ENCODE data around the gene SLC38A3. TPM values are rescaled to one million over a fixed set of nuclear protein-coding genes. Genes with fewer than 3 reads are reported as not detected.
A peak's percentile ranks its signal among the peaks of the same experiment; 100 is the strongest.

Gene SLC38A3
- total and polyA plus RNA-seq, 2 of the 8 experiments (the other 6 are each of a cell fraction or from before 2014, with no cell fraction given) = 1.2 to 3.7 TPM

DNA sequence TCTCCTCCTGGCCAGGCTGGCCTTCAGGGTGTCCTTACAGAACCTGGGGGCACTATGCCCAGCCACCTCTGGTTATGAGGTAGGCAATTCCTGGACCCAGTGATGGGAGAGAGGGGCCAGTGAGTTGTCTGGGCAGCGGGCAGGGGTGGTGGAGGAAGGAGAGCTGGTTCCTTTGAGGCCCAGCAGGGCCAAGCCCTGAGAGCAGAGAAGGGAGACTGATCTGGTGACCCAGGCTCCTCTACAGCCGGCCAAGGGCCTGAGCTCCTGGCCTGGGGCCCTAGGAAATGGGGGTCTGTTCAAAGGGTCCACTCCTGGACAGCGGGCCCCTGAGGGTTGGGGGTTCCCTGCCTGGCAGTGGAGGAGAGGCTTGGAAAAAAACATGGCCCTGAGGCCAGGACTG lies 7.9 kb downstream of the SLC38A3 start:
- no peak overlapping the region for H3K56ac ChIP-seq (replicated peaks; ENCODE audit: insufficient read length, low read depth, low read length)
- H3K14ac ChIP-seq (ENCODE audit: insufficient read length) = no peak overlapping the region
- no peaks in the 10 kb centered on the region for H3K23me2 ChIP-seq (ENCODE audit: low read depth, low read length)
- no peak overlapping the region for H4K5ac ChIP-seq (ENCODE audit: insufficient read length, low read depth, low read length)
- no peak for TF ChIP-seq CBX8 (IDR thresholded peaks at IDR 0.05; ENCODE audit: borderline replicate concordance, low read depth, low read length)
- no peak for TF ChIP-seq HDAC2 (IDR thresholded peaks at IDR 0.05; ENCODE audit: borderline replicate concordance in 1 of 2, low read depth in 2 of 2, low read length in 2 of 2)
- TF ChIP-seq RAD21 (IDR thresholded peaks at IDR 0.05 in 1 of 2, conservative IDR thresholded peaks at IDR 0.05 in 1 of 2; ENCODE audit: low read depth in 2 of 2, low read length in 2 of 2) = no peak
- peaks cover 0 to 23% (median 10%) of the 10 kb centered on the region in 4 experiments; a peak in 5 of 7 replicates for H3K4me1 ChIP-seq (replicated peaks in 1 of 4; ENCODE audit: control insufficient read depth in 3 of 4, insufficient read depth in 4 of 4, low read length in 3 of 4)
- ChIA-PET POLR2A (ENCODE audit: partially characterized antibody) (interaction anchor here (1.2 kb wide), 1 partner anchor 9 kb away, joined by 3 read pairs; no protein-coding TSS in a partner anchor), CTCF (ENCODE audit: partially characterized antibody) (interaction anchor here (0.8 to 48.1 kb wide), 10 partner anchors 7 to 222 kb away, joined by 3 to 2149 read pairs (median 10); partner anchors contain the start of genes GNAI2, GNAT1, LSMEM2 and SEMA3B)
- H2BK5ac ChIP-seq (ENCODE audit: low read depth, low read length) = no peak overlapping the region
- H3K4me3 ChIP-seq (ENCODE audit: extremely low read depth in 1 of 4, insufficient read depth in 2 of 4, low read depth in 3 of 4, low read length in 4 of 4) = no peak overlapping the region
- H4K20me1 ChIP-seq (replicated peaks in 1 of 2; ENCODE audit: control insufficient read depth in 1 of 2, insufficient read depth in 2 of 2, low read length in 2 of 2) = no peaks in the 10 kb centered on the region
- H2AFZ ChIP-seq (ENCODE audit: low read length) = no peak overlapping the region
- DNase-seq (ENCODE audit: low read depth in 1 of 2, low spot score in 2 of 2) (no peak), FAIRE-seq (no peak)
- no peaks in the 10 kb centered on the region for H3K79me2 ChIP-seq (ENCODE audit: control insufficient read depth in 1 of 2, insufficient read depth in 2 of 2, low read length in 2 of 2)
- no peak overlapping the region for H2BK12ac ChIP-seq (ENCODE audit: low read depth, low read length)
- no peaks in the 10 kb centered on the region for H3K36me3 ChIP-seq (ENCODE audit: control insufficient read depth in 2 of 4, insufficient read depth in 4 of 4, low read length in 3 of 4)
- H2AK5ac ChIP-seq (ENCODE audit: low read depth, low read length) = no peak overlapping the region
- H4K91ac ChIP-seq (replicated peaks; ENCODE audit: insufficient read length, low read length) = no peak overlapping the region
- no peak overlapping the region for H3K9ac ChIP-seq (replicated peaks in 1 of 4; ENCODE audit: extremely low read depth in 1 of 4, low read depth in 3 of 4, low read length in 3 of 4)
- no peaks in the 10 kb centered on the region for H3K9me3 ChIP-seq (ENCODE audit: insufficient read depth in 2 of 2, low read depth in 1 of 2, low read length in 1 of 2)
- H3K18ac ChIP-seq (ENCODE audit: extremely low read depth, low read length) = no peak overlapping the region
- no peak overlapping the region for H2BK120ac ChIP-seq (replicated peaks; ENCODE audit: low read depth, low read length)
- no peak overlapping the region for H2BK20ac ChIP-seq (ENCODE audit: low read length)
- no peak overlapping the region for H3K4ac ChIP-seq (replicated peaks; ENCODE audit: insufficient read length, low read depth, low read length)
- no peaks in the 10 kb centered on the region for H3K79me1 ChIP-seq (ENCODE audit: low read depth, low read length)
- peak overlapping the region; percentile 23; the same call in 1 of the 2 replicates for H4K8ac ChIP-seq (ENCODE audit: extremely low read depth, insufficient read depth, low read length)
- peaks cover 0 to 3% (median 0%) of the 10 kb centered on the region in 4 experiments; a peak in 2 of 7 replicates for H3K27me3 ChIP-seq (replicated peaks in 1 of 4; ENCODE audit: control insufficient read depth in 3 of 4, extremely low read depth in 1 of 4, insufficient read depth in 3 of 4, low read length in 3 of 4)
- H3K27ac ChIP-seq (ENCODE audit: low read depth, low read length) = no peak overlapping the region
- H3K23ac ChIP-seq (ENCODE audit: insufficient read length) = no peak overlapping the region
- WGBS, 2 experiments (ENCODE audit: extremely low coverage in 1 of 2, insufficient coverage in 1 of 2, insufficient read length in 1 of 2, insufficient replicate concordance in 2 of 2, low coverage in 1 of 2, low lambda C conversion rate in 2 of 2, missing lambda C conversion rate in 1 of 2) = 83% methylated on average over 2 of the region's 3 CpGs; no CpG with 5 or more reads in 1 of the 2 experiments
- H2BK15ac ChIP-seq (ENCODE audit: low read length) = 0 out of 2 replicates have a peak overlapping the region, but pooled peaks have one; percentile 61
- no peak overlapping the region for H3K4me2 ChIP-seq (ENCODE audit: insufficient read depth in 1 of 2, low read depth in 2 of 2, low read length in 2 of 2)

Measured in H1 (cell line).